GM18858 (cell line): ENCODE measurements around the gene MLXIP.

Experiments
- ATAC-seq: cut with Tn5 transposase; IDR thresholded peaks from one replicate; pipeline ENCODE4 v1.9.1; 2021; ENCODE audit not compliant: unreplicated experiment

Gene MLXIP

GRCh38 chr12:122124370-122124769 lies 45.8 kb downstream of the MLXIP start:
- ATAC-seq: no peak

GRCh38 chr12:122125452-122126341 lies 47.1 kb downstream of the MLXIP start:
- ATAC-seq: no peak

GRCh38 chr12:122126342-122126635 lies 47.7 kb downstream of the MLXIP start:
- ATAC-seq: no peak

GRCh38 chr12:122126713-122127597 lies 48.4 kb downstream of the MLXIP start:
- ATAC-seq: no peak

- no peak for ATAC-seq
Measured at GRCh38 chr12:122127839-122128238, 49.3 kb downstream of the MLXIP start.

- ATAC-seq: no peak
Measured at GRCh38 chr12:122128481-122128880, 49.9 kb downstream of the MLXIP start.

GRCh38 chr12:122129131-122129530 lies 50.6 kb downstream of the MLXIP start:
- ATAC-seq: no peak

- no peak for ATAC-seq
Measured at GRCh38 chr12:122130150-122130549, 51.6 kb downstream of the MLXIP start.

GRCh38 chr12:122133192-122133950 lies 54.8 kb downstream of the MLXIP start:
- ATAC-seq: no peak

GRCh38 chr12:122135437-122136031 lies 57.0 kb downstream of the MLXIP start:
- ATAC-seq: no peak

- ATAC-seq: no peak
Measured at GRCh38 chr12:122137229-122137628, 58.7 kb downstream of the MLXIP start.

GRCh38 chr12:122137681-122138080 lies 59.1 kb downstream of the MLXIP start:
- ATAC-seq: no peak

- no peak for ATAC-seq
Measured at GRCh38 chr12:122138181-122138580, 59.6 kb downstream of the MLXIP start.

GRCh38 chr12:122138616-122139015 lies 60.1 kb downstream of the MLXIP start:
- no peak for ATAC-seq

GRCh38 chr12:122139266-122139665 lies 60.7 kb downstream of the MLXIP start:
- ATAC-seq: no peak

GRCh38 chr12:122139941-122140340 lies 61.4 kb downstream of the MLXIP start:
- no peak for ATAC-seq

GRCh38 chr12:122140467-122141257 lies 62.1 kb downstream of the MLXIP start:
- no peak for ATAC-seq

- no peak for ATAC-seq
Measured at GRCh38 chr12:122141911-122142725, 63.6 kb downstream of the MLXIP start.

GRCh38 chr12:122142857-122143256 lies 64.3 kb downstream of the MLXIP start:
- ATAC-seq: no peak
